HG03108 (cell line): ENCODE measurements around the gene RAPGEF4.
"Not testable (repeated sequence)": the region's sequence is repeated elsewhere in the genome, so short reads cannot be mapped to it uniquely, and the experiment has no call there.

Source experiments
- ATAC-seq: cut with Tn5 transposase; IDR thresholded peaks from one replicate; pipeline ENCODE4 v1.9.1; 2021; ENCODE audit warnings: moderate library complexity; ENCODE audit not compliant: unreplicated experiment

The RAPGEF4 gene

GRCh38 chr2:173090276-173090877 lies 354.7 kb downstream of the RAPGEF4 start:
- ATAC-seq, result no peak

- ATAC-seq, result no peak
These were observed 355.5 kb downstream of the RAPGEF4 start for GRCh38 chr2:173090973-173091660.

- ATAC-seq, result no peak
These were observed 356.3 kb downstream of the RAPGEF4 start for GRCh38 chr2:173091910-173092309.

- no peak for ATAC-seq
These were observed 357.3 kb downstream of the RAPGEF4 start for GRCh38 chr2:173092844-173093402.

- ATAC-seq, result not testable (repeated sequence)
These were observed 358.0 kb downstream of the RAPGEF4 start for GRCh38 chr2:173093617-173094016.

- no peak for ATAC-seq
These were observed 359.1 kb downstream of the RAPGEF4 start for GRCh38 chr2:173094731-173095130.

GRCh38 chr2:173095356-173095755 lies 359.7 kb downstream of the RAPGEF4 start:
- no peak for ATAC-seq

GRCh38 chr2:173099271-173099670 lies 363.6 kb downstream of the RAPGEF4 start:
- no peak for ATAC-seq

GRCh38 chr2:173099804-173100203 lies 364.2 kb downstream of the RAPGEF4 start:
- no peak for ATAC-seq

- no peak for ATAC-seq
These were observed 366.0 kb downstream of the RAPGEF4 start for GRCh38 chr2:173101687-173102086.
